HG03045 (cell line): Measurements from ENCODE around the gene ZNF598.
"Not testable (repeated sequence)": the region's sequence is repeated elsewhere in the genome, so short reads cannot be mapped to it uniquely, and the experiment has no call there.

Experiments
- ATAC-seq: cut with Tn5 transposase; IDR thresholded peaks from one replicate; pipeline ENCODE4 v1.9.1; 2021; ENCODE audit warnings: mild to moderate bottlenecking, moderate library complexity; ENCODE audit not compliant: unreplicated experiment

Gene ZNF598

DNA sequence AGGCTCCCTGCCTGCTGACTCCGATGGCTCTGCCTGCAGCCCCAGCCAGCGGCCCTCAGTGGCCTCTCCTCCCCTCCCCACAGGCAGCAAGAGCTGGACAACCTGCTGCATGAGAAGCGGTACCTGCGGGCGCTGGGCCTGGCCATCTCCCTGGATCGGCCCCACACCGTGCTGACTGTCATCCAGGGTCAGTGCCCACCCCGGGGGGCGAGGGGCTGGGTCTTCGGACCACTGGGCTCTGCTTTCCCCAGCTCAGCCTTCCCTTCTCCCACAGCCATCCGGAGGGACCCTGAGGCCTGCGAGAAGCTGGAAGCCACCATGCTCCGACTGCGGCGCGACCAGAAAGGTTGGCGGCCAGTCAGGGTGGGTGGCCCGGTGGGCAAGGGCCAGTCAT lies 31.7 kb downstream of the ZNF598 start:
- no peak for ATAC-seq

DNA sequence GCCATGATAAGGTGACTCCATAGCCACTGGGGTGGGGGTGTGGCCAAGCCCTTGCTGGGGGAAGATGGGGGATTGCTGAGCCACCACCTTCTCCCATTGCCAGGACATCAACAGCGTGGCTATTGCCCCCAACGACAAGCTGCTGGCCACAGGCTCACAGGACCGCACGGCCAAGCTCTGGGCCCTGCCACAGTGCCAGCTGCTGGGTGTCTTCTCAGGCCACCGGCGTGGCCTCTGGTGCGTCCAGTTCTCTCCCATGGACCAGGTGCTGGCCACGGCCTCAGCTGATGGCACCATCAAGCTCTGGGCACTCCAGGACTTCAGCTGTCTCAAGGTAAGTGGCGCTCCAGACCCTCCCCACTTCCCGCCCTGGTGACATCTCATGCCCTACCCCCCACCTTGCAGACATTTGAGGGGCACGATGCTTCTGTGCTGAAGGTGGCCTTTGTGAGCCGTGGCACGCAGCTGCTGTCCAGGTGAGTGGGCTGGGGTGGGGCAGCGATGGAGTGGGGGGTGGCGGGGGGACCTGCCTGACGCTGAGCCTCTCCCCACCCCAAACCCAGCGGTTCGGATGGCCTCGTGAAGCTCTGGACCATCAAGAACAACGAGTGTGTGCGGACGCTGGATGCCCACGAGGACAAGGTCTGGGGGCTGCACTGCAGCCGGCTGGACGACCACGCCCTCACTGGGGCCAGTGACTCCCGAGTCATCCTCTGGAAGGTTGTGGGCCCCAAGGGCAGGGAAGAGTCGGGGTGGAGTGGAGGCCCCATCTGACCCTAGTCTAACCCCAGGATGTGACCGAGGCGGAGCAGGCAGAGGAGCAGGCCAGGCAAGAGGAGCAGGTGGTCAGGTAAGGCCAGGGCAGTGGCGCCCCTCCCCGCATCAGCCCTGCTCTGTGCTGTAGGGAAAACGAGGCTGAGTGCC lies 32.4 kb downstream of the ZNF598 start:
- no peak for ATAC-seq

DNA sequence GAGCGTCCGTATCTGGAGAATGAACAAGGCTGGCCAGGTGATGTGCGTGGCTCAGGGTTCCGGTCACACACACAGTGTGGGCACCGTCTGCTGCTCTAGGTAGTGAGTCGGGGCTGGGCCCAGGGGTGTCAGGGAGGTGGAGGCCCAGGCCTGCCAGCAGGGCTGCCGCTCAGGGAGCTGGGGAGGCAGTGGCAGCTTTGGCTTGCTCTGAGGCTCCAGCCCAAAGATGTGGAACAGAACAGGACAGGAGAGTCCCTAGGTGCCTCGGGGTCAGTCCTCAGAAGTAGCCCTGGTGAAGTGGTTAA lies 33.5 kb downstream of the ZNF598 start:
- no peak for ATAC-seq

DNA sequence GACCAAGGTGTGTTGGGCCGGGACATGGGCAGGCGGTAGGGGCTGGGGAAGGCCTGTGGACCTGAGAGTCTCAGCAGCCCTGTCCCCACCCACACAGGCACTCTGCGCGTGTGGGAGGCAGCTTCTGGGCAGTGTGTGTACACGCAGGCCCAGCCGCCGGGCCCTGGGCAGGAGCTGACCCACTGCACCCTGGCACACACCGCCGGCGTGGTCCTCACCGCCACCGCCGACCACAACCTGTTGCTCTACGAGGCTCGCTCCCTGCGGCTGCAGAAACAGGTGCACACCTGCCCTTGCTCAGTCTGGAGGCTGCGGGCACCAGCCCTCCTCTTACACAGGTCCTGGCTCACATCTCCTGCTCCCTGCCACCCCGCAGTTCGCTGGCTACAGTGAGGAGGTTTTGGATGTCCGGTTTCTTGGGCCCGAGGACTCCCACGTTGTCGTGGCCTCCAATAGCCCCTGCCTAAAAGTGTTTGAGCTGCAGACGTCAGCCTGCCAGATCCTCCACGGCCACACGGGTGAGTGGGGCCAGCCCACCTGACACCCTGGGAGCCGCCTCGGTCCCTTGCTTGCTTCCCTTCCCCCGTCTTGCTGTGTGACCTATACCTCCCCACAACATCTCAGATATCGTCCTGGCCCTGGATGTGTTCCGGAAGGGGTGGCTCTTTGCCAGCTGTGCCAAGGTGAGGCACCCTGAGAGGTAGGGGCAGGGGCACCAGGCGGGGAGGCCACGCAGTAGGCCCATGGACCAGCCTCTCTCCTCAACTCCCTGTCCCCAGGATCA lies 34.0 kb downstream of the ZNF598 start:
- no peak for ATAC-seq

DNA sequence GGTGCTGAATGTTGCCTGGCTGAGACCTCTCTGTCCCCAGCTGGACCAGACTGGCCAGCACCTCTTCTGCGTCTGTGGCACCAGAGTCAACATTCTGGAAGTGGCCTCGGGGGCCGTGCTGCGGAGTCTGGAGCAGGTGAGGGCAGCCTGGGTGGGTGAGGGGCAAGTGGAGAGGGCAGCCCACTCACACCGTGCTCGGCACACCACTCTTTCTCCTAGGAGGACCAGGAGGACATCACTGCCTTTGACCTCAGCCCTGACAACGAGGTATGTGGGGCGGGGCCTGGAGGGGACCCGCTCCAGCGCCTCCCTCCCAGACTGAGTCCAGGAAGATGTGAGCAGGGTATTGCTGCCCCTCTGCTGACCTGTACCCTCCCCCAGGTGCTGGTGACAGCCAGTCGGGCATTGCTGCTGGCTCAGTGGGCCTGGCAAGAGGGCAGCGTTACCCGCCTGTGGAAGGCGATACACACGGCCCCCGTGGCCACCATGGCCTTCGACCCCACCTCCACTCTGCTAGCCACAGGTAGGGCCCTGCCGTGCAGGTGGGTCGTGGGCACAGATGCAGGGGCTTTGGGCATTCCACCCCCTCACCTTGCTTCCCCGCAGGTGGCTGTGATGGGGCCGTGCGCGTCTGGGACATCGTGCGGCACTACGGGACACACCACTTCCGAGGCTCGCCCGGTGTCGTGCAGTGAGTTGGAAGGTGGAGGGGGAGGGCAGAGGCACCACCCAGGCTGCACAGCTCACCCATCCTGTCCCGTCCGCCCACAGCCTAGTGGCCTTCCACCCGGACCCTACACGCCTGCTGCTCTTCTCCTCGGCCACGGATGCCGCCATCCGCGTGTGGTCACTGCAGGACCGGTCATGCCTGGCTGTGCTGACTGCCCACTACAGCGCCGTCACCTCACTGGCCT lies 35.2 kb downstream of the ZNF598 start:
- ATAC-seq = no peak

DNA sequence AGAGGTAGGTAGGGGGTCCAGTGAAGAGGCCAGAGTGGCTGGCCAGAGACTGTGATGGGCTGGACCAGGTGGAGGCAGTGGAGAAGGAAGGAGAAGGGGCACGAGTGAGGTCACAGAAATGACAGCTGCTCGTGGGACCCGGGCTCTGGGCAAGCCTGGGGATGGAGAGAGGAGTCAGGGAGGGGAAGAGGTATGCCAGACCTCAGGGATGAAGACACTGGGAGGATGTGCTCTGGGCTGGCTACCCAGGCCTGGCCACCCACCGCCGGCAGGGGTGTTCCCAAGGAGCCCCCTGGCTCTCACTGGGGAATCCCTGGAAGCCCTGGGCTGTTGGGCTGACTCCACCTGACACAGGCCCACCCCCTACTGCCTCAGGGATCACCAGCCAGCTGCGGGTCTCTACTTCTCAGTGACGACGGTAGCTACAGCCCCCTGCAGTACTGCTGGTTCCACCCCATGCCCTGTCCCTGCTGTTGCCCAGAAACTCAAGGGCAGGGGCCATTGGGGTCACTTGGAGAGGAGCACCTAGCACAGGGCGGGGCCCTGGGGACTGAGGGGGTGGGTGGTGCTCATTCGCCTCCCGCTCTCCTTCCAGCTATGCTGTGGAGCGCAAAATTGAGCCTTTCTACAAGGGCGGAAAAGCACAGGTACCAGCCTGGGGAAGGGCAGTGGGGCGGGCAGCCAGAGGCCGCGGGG lies 36.0 kb downstream of the ZNF598 start:
- ATAC-seq = no peak

DNA sequence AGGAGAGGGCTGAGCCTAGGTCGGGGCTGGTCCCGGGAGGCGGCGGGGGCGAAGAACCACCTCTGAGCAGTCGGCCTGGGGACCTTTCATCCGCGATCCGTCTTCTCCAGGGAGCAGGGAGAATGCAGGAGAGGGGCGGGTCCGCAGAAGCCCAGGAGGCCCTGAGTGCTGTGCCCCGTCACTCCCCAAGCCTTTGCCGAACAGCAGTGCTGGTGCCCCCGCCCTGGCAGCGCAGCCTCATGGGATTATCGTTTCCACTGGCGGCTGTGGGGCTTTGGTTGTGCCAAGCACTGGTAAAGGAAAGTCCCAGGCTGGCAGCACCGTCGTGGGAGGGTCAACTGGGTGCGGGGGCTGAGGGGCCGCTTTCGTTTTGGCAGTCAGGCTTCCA lies 37.1 kb downstream of the ZNF598 start:
- no peak for ATAC-seq

DNA sequence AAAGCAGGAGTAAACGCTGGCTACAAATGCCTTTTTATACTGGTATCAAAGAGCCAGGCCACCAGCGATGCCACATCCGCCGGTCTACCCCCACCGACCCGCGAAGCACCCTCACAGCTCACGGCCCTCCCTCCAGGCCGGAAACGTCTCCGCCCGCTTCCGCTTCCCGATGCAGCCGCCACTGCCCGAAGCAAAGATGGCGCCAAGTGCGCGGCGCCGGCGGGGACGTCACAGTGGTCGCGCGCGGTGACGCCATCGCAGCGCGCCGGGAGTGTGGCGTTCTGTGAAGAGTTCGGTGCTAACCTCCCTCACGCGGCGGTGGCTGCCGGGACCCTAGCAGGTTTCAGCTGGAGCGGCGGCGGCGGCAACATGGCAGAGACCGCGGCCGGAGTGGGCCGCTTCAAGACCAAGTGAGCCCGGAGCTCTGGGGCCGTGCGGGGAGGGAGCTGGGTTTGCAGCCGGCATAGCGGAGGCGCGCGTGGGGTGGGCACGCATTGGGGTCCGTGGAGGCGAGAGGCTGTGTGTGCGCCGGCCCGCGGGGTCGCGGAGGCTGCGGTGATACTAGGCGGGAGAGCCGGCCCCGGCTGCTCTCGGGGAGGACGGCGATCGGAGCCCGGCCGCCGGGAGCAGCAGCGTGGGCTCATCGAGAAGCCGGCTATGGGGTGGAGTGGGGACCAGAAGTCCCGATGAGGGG lies 37.7 kb downstream of the ZNF598 start, which contains the start of gene TBL3:
TSS of gene TBL3 (plus strand) at position 258 of the 694 bp plus-strand sequence. CDS start at position 370, 112 bp downstream.
- peak; percentile 74 for ATAC-seq

DNA sequence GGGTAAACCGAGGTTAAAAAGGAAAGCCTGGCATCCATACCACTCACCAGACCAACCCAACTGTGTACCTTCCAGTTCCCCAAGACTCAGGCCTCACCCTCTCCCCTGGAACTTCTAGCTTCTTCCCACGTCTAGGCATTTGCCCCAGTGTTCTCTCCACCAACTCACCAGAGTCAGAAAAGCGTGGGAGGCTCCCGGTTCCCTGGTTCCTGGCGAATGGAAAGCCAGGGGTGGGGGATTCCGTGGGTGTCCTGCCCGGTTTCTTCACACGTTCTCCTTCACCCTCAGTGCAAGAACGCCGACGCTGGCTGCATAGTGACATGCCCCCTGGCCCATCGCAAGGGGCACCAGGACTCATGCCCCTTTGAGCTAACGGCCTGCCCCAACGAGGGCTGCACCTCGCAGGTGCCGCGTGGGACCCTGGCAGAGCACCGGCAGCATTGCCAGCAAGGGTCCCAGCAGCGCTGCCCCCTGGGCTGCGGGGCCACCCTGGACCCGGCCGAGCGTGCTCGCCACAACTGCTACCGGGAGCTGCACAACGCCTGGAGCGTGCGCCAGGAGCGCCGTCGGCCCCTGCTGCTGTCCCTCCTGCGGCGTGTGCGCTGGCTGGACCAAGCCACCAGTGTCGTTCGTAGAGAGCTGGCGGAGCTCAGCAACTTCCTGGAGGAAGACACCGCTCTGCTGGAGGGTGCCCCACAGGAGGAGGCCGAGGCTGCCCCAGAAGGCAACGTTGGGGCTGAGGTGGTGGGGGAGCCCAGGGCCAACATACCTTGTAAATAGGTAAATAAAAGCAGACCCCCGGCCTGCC lies 41.3 kb downstream of the ZNF598 start:
- ATAC-seq = no peak

DNA sequence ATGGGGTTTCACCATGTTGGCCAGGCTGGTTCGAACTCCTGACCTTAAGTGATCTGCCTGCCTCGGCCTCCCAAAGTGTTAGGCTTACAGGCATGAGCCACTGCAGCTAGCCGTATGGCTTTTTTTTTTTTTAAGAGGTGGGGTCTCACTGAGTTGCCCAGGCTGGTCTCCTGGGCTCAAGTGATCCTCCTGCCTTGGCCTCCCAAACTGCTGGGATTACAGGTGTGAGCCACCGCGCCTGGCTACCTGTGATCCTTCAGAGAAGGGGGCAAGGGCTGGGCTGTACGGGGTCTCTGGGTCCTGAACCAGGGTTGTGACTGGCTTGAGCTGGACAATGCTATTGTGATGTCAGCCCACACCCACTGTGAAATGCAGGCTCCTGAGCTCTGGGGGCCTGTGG lies 43.2 kb downstream of the ZNF598 start, which contains the start of gene RNF151:
TSS of gene RNF151 (plus strand) at position 397 of the 400 bp plus-strand sequence. CDS start 26 bp downstream, outside the sequence.
- no peak for ATAC-seq

DNA sequence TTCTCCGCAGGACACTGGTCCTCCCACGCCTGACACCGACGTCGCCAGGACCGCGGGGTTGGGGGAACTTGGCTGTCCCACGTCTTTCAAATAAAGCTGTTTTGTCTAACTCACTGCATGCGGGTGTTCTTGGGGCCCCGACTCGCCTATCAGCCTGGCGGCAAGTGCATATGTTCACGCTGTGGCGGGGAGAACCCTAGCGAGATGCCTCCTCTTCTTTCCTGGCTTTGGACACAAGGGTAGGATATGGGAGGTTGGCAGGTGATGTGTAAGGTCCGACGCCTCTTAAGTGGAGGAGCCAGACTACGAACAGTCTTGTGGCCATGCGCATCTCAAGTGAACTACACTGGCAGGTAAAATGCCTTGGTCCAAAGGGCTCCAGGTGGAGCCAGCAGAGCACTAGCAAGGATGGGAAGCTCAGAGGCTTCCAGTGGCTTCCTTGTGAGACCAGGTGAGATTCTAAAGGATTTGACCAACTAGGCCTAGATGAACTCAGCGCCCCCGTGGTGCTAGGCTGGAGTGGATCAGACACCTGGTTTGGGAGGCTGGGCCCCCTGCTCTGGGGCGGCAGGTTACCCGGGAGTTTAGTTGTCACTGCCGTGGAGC lies 44.1 kb downstream of the ZNF598 start:
- ATAC-seq = no peak

DNA sequence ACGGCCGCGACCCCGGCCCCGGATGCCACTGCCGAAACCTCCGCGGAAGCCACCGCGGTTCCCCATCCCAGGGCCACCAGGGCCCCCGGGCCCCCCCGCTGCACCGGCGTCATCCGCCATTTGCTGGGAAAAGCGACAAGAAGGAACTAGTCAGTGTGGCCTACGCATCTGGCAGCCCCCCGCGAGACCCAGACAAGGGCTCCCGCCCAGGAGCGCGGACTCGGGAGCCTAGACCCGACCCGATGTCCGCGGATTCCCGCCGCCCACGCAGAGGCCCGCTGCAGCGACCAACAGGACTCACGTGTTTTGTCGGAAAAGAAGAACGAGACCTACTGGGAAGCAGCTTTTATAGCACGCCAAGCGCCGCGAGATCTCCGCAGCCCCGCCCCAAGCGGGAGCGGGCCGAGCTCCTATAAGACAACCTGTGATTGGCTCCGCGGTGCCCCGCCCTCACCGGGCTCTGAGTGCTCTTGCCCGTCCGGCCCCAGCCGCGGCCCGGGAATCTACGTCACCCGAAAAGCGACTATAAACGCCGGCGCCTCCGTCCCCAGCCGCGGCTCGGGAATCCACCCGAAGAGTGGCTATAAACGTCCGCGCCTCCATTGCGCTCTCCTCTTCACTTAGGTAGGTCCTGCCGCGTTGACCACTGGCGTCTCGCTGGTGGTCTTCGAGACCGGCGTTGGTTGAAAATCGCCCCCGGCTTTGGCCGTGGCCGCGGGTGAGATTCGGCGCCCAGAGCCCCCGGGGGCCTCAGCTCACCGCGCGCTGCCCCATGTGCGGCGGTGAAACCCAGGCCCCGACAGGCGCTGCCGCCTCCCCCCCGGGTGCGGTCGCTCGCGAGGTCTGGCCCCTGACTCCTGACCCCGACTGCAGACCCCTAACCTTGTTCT lies 44.9 kb downstream of the ZNF598 start, which contains the start of gene RPS2:
TSS of gene RPS2 (minus strand) at position 321 of the 890 bp plus-strand sequence. CDS start at position 120, 201 bp downstream.
- peak; percentile 78 for ATAC-seq

DNA sequence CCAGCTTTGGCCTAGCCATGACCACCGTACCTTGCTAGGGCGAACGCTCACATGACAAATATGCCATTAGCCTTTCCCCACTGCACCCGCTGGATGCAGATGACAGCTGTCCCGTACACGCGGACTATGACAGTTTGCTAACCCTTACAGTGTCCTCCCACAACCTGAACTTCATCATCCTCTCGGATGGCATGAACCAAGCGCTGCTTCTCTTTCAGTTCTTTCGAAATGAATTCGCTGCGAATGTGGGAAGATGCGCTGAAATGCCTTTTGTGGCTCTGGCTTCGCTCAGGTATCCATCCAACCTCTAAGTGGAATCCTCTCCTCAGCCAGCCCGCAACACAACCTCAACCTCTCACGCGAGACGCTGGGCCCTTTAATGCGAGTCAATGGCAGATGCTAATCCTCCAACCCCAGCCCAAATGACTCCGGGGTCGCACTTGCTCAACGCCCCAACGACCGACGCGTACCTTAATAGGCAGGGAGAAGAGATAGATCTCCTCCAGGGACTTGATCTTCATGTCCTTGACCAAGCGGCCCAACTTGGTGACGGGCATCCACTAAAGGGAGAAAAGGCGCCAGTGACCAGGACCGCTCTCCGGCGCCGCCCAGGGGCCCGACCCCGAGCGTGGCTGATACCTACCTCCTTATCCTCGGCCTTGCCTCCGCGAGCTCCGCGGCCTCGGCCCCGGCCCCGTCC lies 45.7 kb downstream of the ZNF598 start:
- ATAC-seq = peak; percentile 5

DNA sequence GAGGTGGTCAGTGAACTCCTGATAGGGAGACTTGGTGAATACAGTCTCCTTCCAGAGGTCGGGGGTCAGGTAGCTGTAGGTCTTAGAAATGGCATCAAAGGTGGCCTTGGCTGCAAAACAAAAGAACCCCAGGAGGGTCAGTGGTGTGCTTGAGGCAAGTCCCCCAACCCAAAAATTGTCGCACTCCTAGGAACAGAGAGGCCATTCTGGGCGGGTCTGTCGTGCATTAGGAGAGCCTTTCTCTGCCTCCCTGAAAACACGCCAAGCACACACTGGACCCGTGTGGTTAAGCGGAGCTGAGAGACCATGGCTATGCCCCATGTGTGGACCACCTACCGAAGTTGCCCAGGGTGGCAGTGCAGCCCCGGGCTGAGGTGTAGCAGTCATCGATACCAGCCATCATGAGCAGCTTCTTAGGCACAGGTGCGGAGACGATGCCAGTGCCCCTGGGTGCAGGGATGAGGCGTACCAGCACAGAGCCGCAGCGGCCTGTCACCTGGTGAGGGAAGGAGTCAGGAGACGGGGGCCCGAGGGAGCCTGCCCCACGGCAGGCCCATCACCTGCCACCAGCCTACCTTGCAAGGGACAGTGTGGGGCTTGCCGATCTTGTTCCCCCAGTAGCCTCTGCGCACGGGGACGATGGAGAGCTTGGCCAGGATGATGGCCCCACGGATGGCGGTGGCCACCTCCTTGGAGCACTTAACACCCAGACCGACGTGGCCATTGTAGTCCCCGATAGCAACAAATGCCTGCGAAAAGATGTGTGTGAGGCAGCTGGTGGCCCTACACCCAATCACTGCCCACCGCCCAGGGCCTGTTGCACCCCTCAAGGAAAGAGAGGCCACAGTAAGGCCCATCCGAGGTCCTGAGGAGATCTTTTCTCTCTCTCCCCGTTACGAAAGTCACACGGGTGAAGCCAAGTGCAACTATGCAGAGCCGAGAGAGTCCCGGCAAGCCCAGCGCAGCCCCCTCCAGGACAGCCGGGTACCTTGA lies 47.2 kb downstream of the ZNF598 start:
- not testable (repeated sequence) for ATAC-seq

DNA sequence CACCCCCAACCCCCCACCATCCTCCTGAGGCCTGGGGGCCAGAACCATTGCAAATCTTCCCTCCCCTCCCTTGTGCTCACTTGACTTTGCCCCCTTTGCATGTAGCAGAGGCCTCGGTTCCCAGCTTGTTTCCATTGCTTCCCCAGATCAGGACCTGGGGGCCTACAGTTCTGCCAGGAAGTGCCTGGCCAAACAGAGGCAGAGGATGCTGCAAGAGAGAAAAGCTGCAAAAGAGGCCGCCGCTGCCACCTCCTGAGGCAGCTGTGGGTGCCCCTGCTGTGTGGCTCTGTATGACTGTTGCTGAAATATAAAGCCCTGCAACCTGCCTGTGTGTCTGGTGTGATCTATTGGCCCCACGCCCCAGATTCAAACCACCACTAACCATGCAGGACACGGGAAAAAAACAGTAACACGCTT lies 48.0 kb downstream of the ZNF598 start:
- no peak for ATAC-seq
